H1 (cell line): Measurements from ENCODE around the gene HTR3D. TPM values are rescaled to one million over a fixed set of nuclear protein-coding genes. Genes with fewer than 3 reads are reported as not detected.

ENCODE experiments used
- CTCF ChIA-PET: fragments of 300-600 bp; sonication (Branson Sonifier 250); formaldehyde crosslinking; loops from one replicate; lab custom pipeline; 2021; ENCODE audit not compliant: partially characterized antibody; lab: Charles Lee
- POLR2A ChIA-PET: fragments of 300-600 bp; sonication (Branson Sonifier 250); formaldehyde crosslinking; loops from one replicate; lab custom pipeline; 2021; ENCODE audit warnings: inconsistent platforms; ENCODE audit not compliant: partially characterized antibody; lab: Charles Lee
- DNase-seq, 2 experiments: peaks; one replicate each; pipeline versions ENCODE4 v3.0.0 to v3.0.0-alpha.2; 2010 to 2022; ENCODE audit warnings: low spot score in 2 of 2, low read depth in 1 of 2, mixed read lengths in 1 of 2
- FAIRE-seq: peaks from 2 replicates; lab custom pipeline; 2011; peaks lifted over from hg19 to GRCh38; lab: Jason Lieb, UNC
- H2AFZ ChIP-seq: 2 replicates; pipeline ENCODE4 v1.8.1; 2012; ENCODE audit warnings: low read length, inconsistent platforms
- H2AK5ac ChIP-seq: 2 replicates; pipeline ENCODE4 v1.6.1; 2013; ENCODE audit warnings: low read depth, low read length
- H2BK120ac ChIP-seq: replicated peaks from 2 replicates; pipeline ENCODE3; 2013; ENCODE audit warnings: low read depth, low read length, inconsistent platforms
- H2BK12ac ChIP-seq: 2 replicates; pipeline ENCODE4 v1.6.1; 2013; ENCODE audit warnings: low read depth, low read length
- H2BK15ac ChIP-seq: 2 replicates; pipeline ENCODE4 v1.6.1; 2013; ENCODE audit warnings: low read length
- H2BK20ac ChIP-seq: 2 replicates; pipeline ENCODE4 v1.6.1; 2013; ENCODE audit warnings: low read length
- H2BK5ac ChIP-seq: 2 replicates; pipeline ENCODE4 v1.6.1; 2013; ENCODE audit warnings: low read depth, low read length
- H3K14ac ChIP-seq: 2 replicates; pipeline ENCODE4 v1.6.1; 2013; ENCODE audit warnings: inconsistent platforms; ENCODE audit not compliant: insufficient read length
- H3K18ac ChIP-seq: 2 replicates; pipeline ENCODE4 v1.6.1; 2013; ENCODE audit warnings: low read length; ENCODE audit errors: extremely low read depth
- H3K23ac ChIP-seq: 2 replicates; pipeline ENCODE4 v1.6.1; 2013; ENCODE audit warnings: inconsistent platforms; ENCODE audit not compliant: insufficient read length
- H3K23me2 ChIP-seq: 2 replicates; pipeline ENCODE4 v1.6.1; 2013; ENCODE audit warnings: low read depth, low read length
- H3K27ac ChIP-seq: 2 replicates; pipeline ENCODE4 v1.6.1; 2011; ENCODE audit warnings: low read depth, low read length, inconsistent platforms
- H3K27me3 ChIP-seq, 4 experiments: replicated peaks in 1 of 4; 1 replicate in 1 of 4; 2 replicates in 3 of 4; pipeline versions ENCODE4 v1.6.1 to v1.8.1; 2011 to 2013; ENCODE audit warnings: low read length in 3 of 4, mild to moderate bottlenecking in 3 of 4, inconsistent platforms in 2 of 4, mixed read lengths in 2 of 4, moderate library complexity in 1 of 4; ENCODE audit not compliant: control insufficient read depth in 3 of 4, insufficient read depth in 3 of 4; ENCODE audit errors: extremely low read depth in 1 of 4
- H3K36me3 ChIP-seq, 4 experiments: 2 replicates each; pipeline versions ENCODE4 v1.6.1 to v1.8.1; 2011 to 2013; ENCODE audit warnings: mild to moderate bottlenecking in 4 of 4, low read length in 3 of 4, moderate library complexity in 2 of 4, control low read depth in 1 of 4, inconsistent platforms in 1 of 4; ENCODE audit not compliant: insufficient read depth in 4 of 4, control insufficient read depth in 2 of 4
- H3K4ac ChIP-seq: replicated peaks from 2 replicates; pipeline ENCODE3; 2013; ENCODE audit warnings: low read length, low read depth, mixed read lengths, inconsistent platforms; ENCODE audit not compliant: insufficient read length
- H3K4me1 ChIP-seq, 4 experiments: replicated peaks in 1 of 4; 1 replicate in 1 of 4; 2 replicates in 3 of 4; pipeline versions ENCODE4 v1.6.1 to v1.8.1; 2011 to 2013; ENCODE audit warnings: low read length in 3 of 4, inconsistent platforms in 2 of 4, mixed read lengths in 1 of 4; ENCODE audit not compliant: insufficient read depth in 4 of 4, control insufficient read depth in 3 of 4
- H3K4me2 ChIP-seq, 2 experiments: 2 replicates each; pipeline versions ENCODE4 v1.6.1 to v1.8.1; 2011 to 2013; ENCODE audit warnings: low read depth in 2 of 2, low read length in 2 of 2, control low read depth in 1 of 2, inconsistent platforms in 1 of 2, mild to moderate bottlenecking in 1 of 2; ENCODE audit not compliant: insufficient read depth in 1 of 2
- H3K4me3 ChIP-seq, 4 experiments: fragments of 200-600, 300-600 bp in 1 of 4; sonication (generic), shearing (Covaris generic), sonication (Bioruptor Twin) in 1 of 4; 2 replicates each; pipeline versions ENCODE4 v1.5.1 to v1.8.1; 2011 to 2016; ENCODE audit warnings: low read length in 4 of 4, low read depth in 3 of 4, control low read depth in 2 of 4, inconsistent platforms in 2 of 4, mild to moderate bottlenecking in 2 of 4, mixed read lengths in 1 of 4, moderate library complexity in 1 of 4; ENCODE audit not compliant: insufficient read depth in 2 of 4; ENCODE audit errors: extremely low read depth in 1 of 4
- H3K56ac ChIP-seq: replicated peaks from 2 replicates; pipeline ENCODE3; 2013; ENCODE audit warnings: low read depth, mild to moderate bottlenecking, mixed read lengths, low read length, inconsistent platforms; ENCODE audit not compliant: insufficient read length
- H3K79me1 ChIP-seq: 2 replicates; pipeline ENCODE4 v1.6.1; 2013; ENCODE audit warnings: low read depth, low read length, control low read depth
- H3K79me2 ChIP-seq, 2 experiments: 2 replicates each; pipeline versions ENCODE4 v1.6.1 to v1.8.1; 2012 to 2013; ENCODE audit warnings: low read length in 2 of 2, mild to moderate bottlenecking in 2 of 2, inconsistent platforms in 1 of 2; ENCODE audit not compliant: insufficient read depth in 2 of 2, control insufficient read depth in 1 of 2
- H3K9ac ChIP-seq, 4 experiments: replicated peaks in 1 of 4; 1 replicate in 1 of 4; 2 replicates in 3 of 4; pipeline versions ENCODE4 v1.6.1 to v1.8.1; 2011 to 2013; ENCODE audit warnings: low read depth in 3 of 4, low read length in 3 of 4, control low read depth in 2 of 4, mild to moderate bottlenecking in 2 of 4, moderate library complexity in 2 of 4, inconsistent platforms in 1 of 4; ENCODE audit errors: extremely low read depth in 1 of 4
- H3K9me3 ChIP-seq, 2 experiments: 2 replicates each; pipeline versions ENCODE4 v1.6.1 to v1.8.1; 2012 to 2013; ENCODE audit warnings: mild to moderate bottlenecking in 2 of 2, moderate library complexity in 2 of 2, control low read depth in 1 of 2, inconsistent platforms in 1 of 2, low read depth in 1 of 2, low read length in 1 of 2, mixed read lengths in 1 of 2; ENCODE audit not compliant: insufficient read depth in 2 of 2
- H4K20me1 ChIP-seq, 2 experiments: replicated peaks in 1 of 2; 2 replicates each; pipeline versions ENCODE3 to v1.8.1; 2011 to 2013; ENCODE audit warnings: inconsistent platforms in 2 of 2, low read length in 2 of 2, mild to moderate bottlenecking in 1 of 2; ENCODE audit not compliant: insufficient read depth in 2 of 2, control insufficient read depth in 1 of 2
- H4K5ac ChIP-seq: 2 replicates; pipeline ENCODE4 v1.6.1; 2013; ENCODE audit warnings: low read length, low read depth, mixed read lengths, inconsistent platforms; ENCODE audit not compliant: insufficient read length
- H4K8ac ChIP-seq: 2 replicates; pipeline ENCODE4 v1.8.0; 2013; ENCODE audit warnings: mild to moderate bottlenecking, moderate library complexity, low read length, inconsistent platforms; ENCODE audit not compliant: insufficient read depth; ENCODE audit errors: extremely low read depth
- H4K91ac ChIP-seq: replicated peaks from 2 replicates; pipeline ENCODE3; 2013; ENCODE audit warnings: low read length, mixed read lengths, inconsistent platforms; ENCODE audit not compliant: insufficient read length
- CBX5 ChIP-seq: fragments of 300-800, 300-1000 bp; sonication (generic); IDR thresholded peaks from 2 replicates; pipeline ENCODE4 v1.7.1; 2016; ENCODE audit warnings: antibody characterized with exemption, low read length, low read depth
- HDAC2 ChIP-seq, 2 experiments: fragments of 300-600 bp in 1 of 2; sonication (generic) in 1 of 2; IDR thresholded peaks; 2 replicates each; pipeline ENCODE4 v1.6.1; 2011 to 2012; ENCODE audit warnings: low read depth in 2 of 2, low read length in 2 of 2, mild to moderate bottlenecking in 2 of 2, moderate library complexity in 2 of 2, borderline replicate concordance in 1 of 2, inconsistent platforms in 1 of 2
- KDM5A ChIP-seq: fragments of 200-600 bp; IDR thresholded peaks from 2 replicates; pipeline ENCODE4 v1.7.1; 2012; ENCODE audit warnings: mild to moderate bottlenecking, low read length, inconsistent platforms, mixed read lengths
- MAFK ChIP-seq: IDR thresholded peaks from 2 replicates; pipeline ENCODE4 v1.6.1; 2012; ENCODE audit warnings: low read depth, mild to moderate bottlenecking, improper control_type of control experiment, low read length
- PHF8 ChIP-seq: fragments of 200-600 bp; sonication (generic); conservative IDR thresholded peaks from 2 replicates; pipeline ENCODE4 v1.7.1; 2012; ENCODE audit warnings: low read depth, mild to moderate bottlenecking, inconsistent platforms, low read length, moderate library complexity
- TCF12 ChIP-seq: IDR thresholded peaks from 2 replicates; pipeline ENCODE4 v1.6.1; 2011; ENCODE audit warnings: low read depth, mild to moderate bottlenecking, low read length
- WGBS, 2 experiments: shearing (Covaris generic) in 1 of 2; methylation state at CpG; one replicate each; pipeline versions ENCODE4 v1.1.6 to v1.1.7; 2013 to 2015; ENCODE audit warnings: low lambda C conversion rate in 2 of 2, mixed read lengths in 2 of 2, inconsistent platforms in 1 of 2, low coverage in 1 of 2, missing lambda C conversion rate in 1 of 2; ENCODE audit not compliant: insufficient replicate concordance in 2 of 2, insufficient coverage in 1 of 2, insufficient read length in 1 of 2; ENCODE audit errors: extremely low coverage in 1 of 2, missing lambda C conversion rate in 1 of 2; 5-methylcytosine and 5-hydroxymethylcytosine counted together
- polyA plus RNA-seq, 7 experiments: library from polyadenylated mRNA; depleted of rRNA in 3 of 7; stranded (reverse) in 5 of 7; unstranded in 2 of 7; fragments of >200 nt in 5 of 7; fragments of 200-250 nt in 2 of 7; gene quantifications; 1 replicate in 5 of 7; 2 replicates in 1 of 7; 4 replicates in 1 of 7; pipeline versions ENCODE4 v1.2.1 to v1.2.3, GENCODE V29; 2011 to 2013; ENCODE audit warnings: missing spikeins in 2 of 7, mixed read lengths in 2 of 7
- total RNA-seq: library from RNA; stranded (reverse); fragmentation: NEBNext Ultra II Directional; extraction: Animal tissue kit (Norgen Biotek cat#: 25700); gene quantifications from 2 replicates; pipeline ENCODE4 v1.2.1, GENCODE V29; 2021
- TF ChIP-seq, protein P1 (sequence below): IDR thresholded peaks from 2 replicates; pipeline ENCODE4 v1.6.1; 2012; ENCODE audit warnings: inconsistent platforms
- TF ChIP-seq, protein P2 (sequence below): IDR thresholded peaks from 2 replicates; pipeline ENCODE4 v1.6.1; 2011; ENCODE audit warnings: low read length, improper control_type of control experiment

HTR3D gene
- total and polyA plus RNA-seq, 2 of the 8 experiments (the other 6 are each of a cell fraction or from before 2014, with no cell fraction given), result not detected

DNA sequence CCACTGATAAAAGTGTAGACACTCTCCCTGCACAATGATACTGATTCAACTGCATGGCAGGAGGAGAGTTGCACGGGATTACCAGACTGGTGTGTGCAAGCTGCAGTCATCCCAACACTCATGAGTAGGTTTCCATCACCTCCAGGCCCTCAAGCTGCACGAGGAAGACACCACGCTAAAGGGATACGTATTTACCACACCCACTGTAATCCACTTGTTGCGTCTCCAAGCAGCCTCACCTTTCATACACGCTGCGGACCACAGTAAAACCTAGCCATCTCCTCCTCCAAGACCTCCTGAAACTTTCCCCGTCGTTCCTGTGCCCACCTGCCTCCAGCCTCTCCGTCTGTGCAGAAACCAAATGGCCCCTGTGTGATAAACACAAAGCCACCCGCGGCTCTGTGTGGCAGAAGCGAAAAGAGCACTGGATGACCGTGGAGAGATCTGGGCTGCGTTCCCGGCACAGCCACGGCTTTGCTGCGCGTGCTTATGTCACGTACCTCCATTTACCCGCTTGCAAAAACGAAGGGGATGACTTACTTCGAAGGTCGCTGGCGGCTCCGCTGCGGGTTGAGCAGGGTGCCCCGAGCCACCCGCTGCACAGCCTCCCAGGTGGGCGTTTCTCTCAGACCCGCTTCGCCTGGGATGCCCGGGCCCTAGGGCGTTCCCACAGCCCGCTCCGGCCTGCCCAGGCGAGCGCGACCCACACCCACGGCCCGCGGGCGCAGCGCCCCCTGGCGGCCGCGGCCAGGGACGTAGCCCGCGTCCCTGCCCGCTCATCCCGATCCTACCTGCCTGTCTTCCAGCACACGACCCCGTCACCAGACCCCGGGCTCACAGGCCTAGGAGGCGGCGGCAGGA, 14.5 kb upstream of the HTR3D start:
- H3K23me2 ChIP-seq, result peaks cover 3% of the 10 kb centered on the region; the same call in 1 of the 2 replicates
- no peak for FAIRE-seq
- H3K4me3 ChIP-seq, result peak overlapping the region; percentile 81 to 98 (median 96)
- ChIA-PET POLR2A (interaction anchor here (0.6 to 2.0 kb wide), 7 partner anchors 45 to 353 kb away, joined by 3 to 9 read pairs (median 3); partner anchors contain the start of gene PARL), CTCF (interaction anchor here (0.7 to 2.1 kb wide), 18 partner anchors 11 to 211 kb away, joined by 3 to 14 read pairs (median 4); partner anchors contain the start of gene HTR3E)
- DNase-seq, result peak in 1 of 2 experiments; percentile 72
- no peak overlapping the region; the same call in 1 of the 2 replicates for H2BK15ac ChIP-seq
- no peaks in the 10 kb centered on the region; the same call in 1 of the 2 replicates for H3K79me1 ChIP-seq
- H3K14ac ChIP-seq, result no peak overlapping the region
- peak overlapping the region; percentile 95 for H4K8ac ChIP-seq
- peak overlapping the region; percentile 96; the same call in 1 of the 2 replicates for H2AFZ ChIP-seq
- no peaks in the 10 kb centered on the region for H4K20me1 ChIP-seq
- H3K4me2 ChIP-seq, result peak overlapping the region; percentile 65 to 66
- H3K79me2 ChIP-seq, result peaks cover 0 to 22% of the 10 kb centered on the region in 2 experiments; a peak in 2 of 4 replicates
- H2BK5ac ChIP-seq, result peak overlapping the region; percentile 88
- no peak overlapping the region for H3K4ac ChIP-seq
- H2AK5ac ChIP-seq, result 0 out of 2 replicates have a peak overlapping the region, but pooled peaks have one; percentile 0
- H3K18ac ChIP-seq, result peak overlapping the region; percentile 97; the same call in 1 of the 2 replicates
- peak overlapping the region; percentile 74 for H3K27ac ChIP-seq
- H2BK12ac ChIP-seq, result 0 out of 2 replicates have a peak overlapping the region, but pooled peaks have one; percentile 68
- no peaks in the 10 kb centered on the region for H3K27me3 ChIP-seq
- peak overlapping the region; percentile 77 for H4K91ac ChIP-seq
- H3K23ac ChIP-seq, result no peak overlapping the region
- H3K9me3 ChIP-seq, result no peaks in the 10 kb centered on the region
- 41% methylated on average over 44 of the region's 57 CpGs; no CpG with 5 or more reads in 1 of the 2 experiments for WGBS, 2 experiments
- no peak overlapping the region for H2BK120ac ChIP-seq
- H3K4me1 ChIP-seq, result peaks cover 2 to 9% (median 7%) of the 10 kb centered on the region in 4 experiments; a peak in 3 of 7 replicates
- H3K56ac ChIP-seq, result peak overlapping the region; percentile 91
- peak overlapping the region; percentile 65 to 88 (median 84) for H3K9ac ChIP-seq
- no peak overlapping the region for H2BK20ac ChIP-seq
- H3K36me3 ChIP-seq, result peaks cover 0 to 13% (median 4%) of the 10 kb centered on the region in 4 experiments; a peak in 4 of 8 replicates
- H4K5ac ChIP-seq, result no peak overlapping the region
- TF ChIP-seq, protein P1, sequence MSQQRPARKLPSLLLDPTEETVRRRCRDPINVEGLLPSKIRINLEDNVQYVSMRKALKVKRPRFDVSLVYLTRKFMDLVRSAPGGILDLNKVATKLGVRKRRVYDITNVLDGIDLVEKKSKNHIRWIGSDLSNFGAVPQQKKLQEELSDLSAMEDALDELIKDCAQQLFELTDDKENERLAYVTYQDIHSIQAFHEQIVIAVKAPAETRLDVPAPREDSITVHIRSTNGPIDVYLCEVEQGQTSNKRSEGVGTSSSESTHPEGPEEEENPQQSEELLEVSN, result no peak
- TF ChIP-seq, protein P2, sequence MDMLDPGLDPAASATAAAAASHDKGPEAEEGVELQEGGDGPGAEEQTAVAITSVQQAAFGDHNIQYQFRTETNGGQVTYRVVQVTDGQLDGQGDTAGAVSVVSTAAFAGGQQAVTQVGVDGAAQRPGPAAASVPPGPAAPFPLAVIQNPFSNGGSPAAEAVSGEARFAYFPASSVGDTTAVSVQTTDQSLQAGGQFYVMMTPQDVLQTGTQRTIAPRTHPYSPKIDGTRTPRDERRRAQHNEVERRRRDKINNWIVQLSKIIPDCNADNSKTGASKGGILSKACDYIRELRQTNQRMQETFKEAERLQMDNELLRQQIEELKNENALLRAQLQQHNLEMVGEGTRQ, result no peak
- no peak for TF ChIP-seq MAFK
- no peak for TF ChIP-seq CBX5
- peak in 1 of 2 experiments; percentile 96; a peak in 2 of 4 replicates for TF ChIP-seq HDAC2 (IDR thresholded peaks at IDR 0.05; ENCODE audit: borderline replicate concordance in 1 of 2, low read depth in 2 of 2, low read length in 2 of 2)
- 0 out of 2 replicates have a peak, but pooled peaks have one; percentile 50 for TF ChIP-seq KDM5A
- TF ChIP-seq PHF8, result no peak
- TF ChIP-seq TCF12, result no peak
